Adrenal gland (tissue), 12 donors: ENCODE data around the gene MGMT. TPM values are rescaled to one million over a fixed set of nuclear protein-coding genes. Genes with fewer than 3 reads are reported as not detected.

ENCODE experiments used
- DNase-seq, 7 donors: peaks; one replicate each; pipeline ENCODE4 v3.0.0-alpha.2; 2019 to 2020
- H3K27ac ChIP-seq, 5 donors: fragments of 200-600 bp; sonication (generic) in 4 of 5; 1 replicate in 3 of 5; 2 replicates in 2 of 5; pipeline versions ENCODE4 v1.5.1 to v1.8.0; 2016 to 2020; ENCODE audit warnings: mild to moderate bottlenecking in 1 of 5
- H3K27me3 ChIP-seq: fragments of 200-600 bp; 2 replicates; pipeline ENCODE4 v1.8.0; 2021
- H3K36me3 ChIP-seq, 2 donors: fragments of 200-600 bp; replicated peaks in 1 of 2; 1 replicate in 1 of 2; 2 replicates in 1 of 2; pipeline versions ENCODE4 v1.5.1 to v1.8.0; 2018 to 2022
- H3K4me1 ChIP-seq, 2 donors: fragments of 200-600 bp; replicated peaks in 1 of 2; 1 replicate in 1 of 2; 2 replicates in 1 of 2; pipeline versions ENCODE4 v1.5.1 to v1.8.0; 2018 to 2021
- H3K4me3 ChIP-seq, 4 donors: fragments of 200-600 bp; sonication (generic) in 3 of 4; one replicate each; pipeline ENCODE4 v1.5.1; 2016 to 2018
- H3K9me3 ChIP-seq, 3 donors: fragments of 200-600 bp; sonication (generic) in 1 of 3; replicated peaks in 1 of 3; 1 replicate in 2 of 3; 2 replicates in 1 of 3; pipeline versions ENCODE4 v1.5.1 to v1.8.0; 2016 to 2021
- CTCF ChIP-seq, 6 experiments: fragments of 450-650 bp in 4 of 6; fragments of 200-600 bp in 2 of 6; sonication (generic) in 1 of 6; IDR thresholded peaks; 1 replicate in 5 of 6; 2 replicates in 1 of 6; pipeline versions ENCODE4 v1.5.1 to v1.8.0; 2016 to 2021; ENCODE audit warnings: antibody characterized with exemption in 6 of 6, mild to moderate bottlenecking in 2 of 6, moderate library complexity in 1 of 6
- POLR2A ChIP-seq, 2 donors: fragments of 450-650 bp; IDR thresholded peaks; one replicate each; pipeline ENCODE4 v1.6.1; 2017; ENCODE audit warnings: antibody characterized with exemption in 2 of 2, mild to moderate bottlenecking in 2 of 2, moderate library complexity in 1 of 2
- WGBS, 4 donors: extraction: QIAGEN DNeasy Blood & Tissue Kit in 2 of 4; methylation state at CpG; one replicate each; pipeline versions ENCODE4 v1.1.5 to v1.1.7; 2013 to 2017; 5-methylcytosine and 5-hydroxymethylcytosine counted together
- intact Hi-C, 2 donors: fragments of 100-400 bp; cut with DNase I; formaldehyde crosslinking; loops; one replicate each; pipeline versions ENCODE4 v1.14.1 to v1.15.0; 2022 to 2023
- polyA plus RNA-seq, 3 donors: library from polyadenylated mRNA; stranded (reverse); fragments of 200-250 nt in 2 of 3; fragments of 350-450 nt in 1 of 3; fragmentation: Illumina TruSeq in 1 of 3; extraction: RNeasy Lipid Tissue Mini Kit (QIAGEN cat#74804) in 1 of 3; gene quantifications; one replicate each; pipeline ENCODE4 v1.2.3, GENCODE V29; 2013 to 2014
- total RNA-seq, 9 donors: library from RNA; depleted of rRNA in 4 of 9; stranded (reverse); fragments of >200 nt in 4 of 9; fragments of 120-200 nt in 1 of 9; fragmentation: NEBNext Ultra II Directional in 1 of 9; extraction: Animal tissue kit (Norgen Biotek cat#: 25700) in 1 of 9; gene quantifications; one replicate each; pipeline versions ENCODE4 v1.1.0 to v1.2.4, GENCODE V29; 2013 to 2023
- donor health status: healthy with polysubstance abuse.
- donor health status: Bipolar disorder and iron deficiency.
- donor health status: DM: yes; HTN: yes; CAD: no.
- donor health status: DM: no; HTN: no; CAD: no.
- donor health status: DM: no; HTN: no; CAD: no.
- donor health status: DM: yes; HTN: yes; CAD: no.

Gene MGMT
- total and polyA plus RNA-seq, 12 donors: 3.8 to 35.8 (median 21.2) TPM

DNA sequence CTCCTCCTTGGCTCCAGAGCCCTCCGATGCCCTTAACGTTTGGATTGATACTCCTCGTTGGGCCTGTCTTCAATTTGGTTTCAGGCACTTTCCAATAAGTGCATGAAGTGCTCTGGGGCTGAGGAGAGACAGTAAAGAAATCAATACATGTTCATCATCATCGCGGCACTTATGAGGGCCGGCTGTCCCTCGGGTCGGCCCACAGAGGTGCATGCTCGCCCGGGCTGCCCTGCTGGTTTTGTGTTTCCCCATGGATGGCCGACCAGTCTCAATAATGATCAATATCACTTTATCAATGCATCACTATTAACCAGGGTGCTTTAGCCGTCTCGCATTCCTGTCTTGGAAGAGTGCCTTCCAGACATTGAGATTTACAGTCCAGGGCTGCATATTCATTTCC, 342.8 kb downstream of the MGMT start:
- no peak for TF ChIP-seq CTCF (IDR thresholded peaks at IDR 0.05)
- TF ChIP-seq POLR2A (IDR thresholded peaks at IDR 0.05): no peak
- Histone ChIP-seq H3K36me3 (no peaks in the 10 kb centered on the region), H3K4me3 (no peak overlapping the region), H3K27ac (no peak overlapping the region), H3K27me3 (no peaks in the 10 kb centered on the region), H3K9me3 (no peaks in the 10 kb centered on the region), H3K4me1 (no peaks in the 10 kb centered on the region)
- intact Hi-C loops: no loop called here
- no peak for DNase-seq
- 80 to 88% (median 81%) methylated on average over 13 of the region's 13 CpGs for WGBS, 4 donors

GRCh38 chr10:129811208-129811607, 344.2 kb downstream of the MGMT start:
- Histone ChIP-seq H3K27me3 (no peaks in the 10 kb centered on the region), H3K27ac (no peak overlapping the region), H3K4me1 (no peaks in the 10 kb centered on the region), H3K9me3 (no peaks in the 10 kb centered on the region), H3K36me3 (no peaks in the 10 kb centered on the region), H3K4me3 (no peak overlapping the region)
- DNase-seq: peak in 1 of 7 donors; percentile 21
- 83 to 95% (median 91%) methylated on average over 4 to 9 of the region's 9 CpGs for WGBS, 4 donors
- TF ChIP-seq CTCF (IDR thresholded peaks at IDR 0.05) (no peak), POLR2A (IDR thresholded peaks at IDR 0.05) (no peak)
- intact Hi-C loops: no loop called here

- Histone ChIP-seq H3K9me3 (no peaks in the 10 kb centered on the region), H3K27ac (no peak overlapping the region), H3K4me3 (no peak overlapping the region), H3K36me3 (no peaks in the 10 kb centered on the region), H3K27me3 (no peaks in the 10 kb centered on the region), H3K4me1 (no peaks in the 10 kb centered on the region)
- TF ChIP-seq POLR2A (IDR thresholded peaks at IDR 0.05): no peak
- TF ChIP-seq CTCF (IDR thresholded peaks at IDR 0.05): no peak
- intact Hi-C loops: no loop called here
- WGBS, 4 donors: 57 to 73% (median 63%) methylated on average over 7 of the region's 7 CpGs
- no peak for DNase-seq
Measured at GRCh38 chr10:129812398-129812797, 345.4 kb downstream of the MGMT start.

DNA sequence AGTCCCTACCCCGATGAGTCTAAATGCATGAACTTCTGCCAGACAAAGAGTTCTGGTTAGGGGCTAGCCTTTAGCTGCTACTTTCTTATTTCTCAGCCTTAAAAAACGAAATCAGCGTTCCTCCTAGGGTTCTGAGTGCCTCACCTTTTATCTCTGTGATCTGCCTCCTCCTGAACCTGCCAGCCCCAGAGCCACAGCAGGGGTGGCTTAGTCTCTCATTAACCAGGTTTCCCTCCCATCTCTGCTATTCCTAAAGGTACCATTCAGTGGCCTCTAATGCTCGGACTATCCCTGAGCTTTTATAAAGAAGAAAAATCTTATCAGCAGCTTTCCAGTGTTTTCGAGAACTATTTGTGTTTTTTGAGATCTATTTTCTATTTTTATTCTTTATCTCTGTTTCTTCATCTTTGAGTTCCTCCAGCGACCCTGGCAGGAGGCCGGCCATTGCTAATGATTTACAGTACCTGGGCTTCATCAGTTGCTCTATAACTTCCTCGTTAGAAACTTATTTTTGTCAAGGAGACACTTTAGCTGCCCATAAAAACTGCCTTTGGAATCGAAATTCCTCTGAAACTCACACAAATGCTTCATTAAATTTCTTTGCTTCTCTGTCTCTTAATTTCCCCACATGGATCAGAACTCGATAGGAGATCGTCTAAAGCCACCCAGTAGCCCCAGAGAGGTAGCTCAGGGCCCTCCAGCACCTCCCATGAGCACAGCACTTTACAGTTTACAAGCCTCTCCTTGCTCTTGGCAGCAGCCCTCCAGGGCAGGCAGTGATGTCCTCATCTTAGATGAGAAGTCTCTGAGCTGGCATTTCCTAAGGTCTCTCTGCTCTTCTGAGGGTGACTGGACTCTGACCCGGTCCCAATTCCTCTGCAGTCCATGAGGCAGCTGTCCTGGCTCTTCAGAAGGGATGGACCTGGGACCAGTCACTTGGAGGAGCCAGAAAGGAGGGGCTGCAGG, 347.9 kb downstream of the MGMT start:
- no peaks in the 10 kb centered on the region for H3K36me3 ChIP-seq
- 40 to 47% (median 42%) methylated on average over 11 to 12 of the region's 12 CpGs for WGBS, 4 donors
- no peak overlapping the region for H3K4me3 ChIP-seq
- TF ChIP-seq CTCF (IDR thresholded peaks at IDR 0.05) (no peak), POLR2A (IDR thresholded peaks at IDR 0.05) (no peak)
- intact Hi-C loops: no loop called here
- no peak overlapping the region for H3K27ac ChIP-seq
- no peaks in the 10 kb centered on the region for H3K4me1 ChIP-seq
- no peak for DNase-seq
- no peaks in the 10 kb centered on the region for H3K9me3 ChIP-seq
- H3K27me3 ChIP-seq: no peaks in the 10 kb centered on the region
